Measurements from ENCODE around the gene PNPT1.

- TF ChIP-seq POLR2A (IDR thresholded peaks at IDR 0.05; ENCODE audit: low read length) (no peak), GATA1 (IDR thresholded peaks at IDR 0.05; ENCODE audit: low read depth, low read length) (no peak)
These were observed 75.2 kb downstream of the PNPT1 start for GRCh38 chr2:55618275-55619055.

Data from erythroblast (primary cell).